Erythroblast (primary cell): ENCODE measurements around the gene VSTM2B.

Experiments
- GATA1 ChIP-seq: IDR thresholded peaks from 2 replicates; pipeline ENCODE4 v1.6.1; 2011; ENCODE audit warnings: low read depth, mild to moderate bottlenecking, control low read depth, low read length, moderate library complexity
- POLR2A ChIP-seq: IDR thresholded peaks from 2 replicates; pipeline ENCODE4 v1.6.1; 2011; ENCODE audit warnings: mild to moderate bottlenecking, low read length

- TF ChIP-seq POLR2A (no peak), GATA1 (no peak)
Observed at GRCh38 chr19:29579308-29579910, 53.6 kb downstream of the VSTM2B start.
